ENCODE results near the gene VTCN1.

The VTCN1 gene

DNA sequence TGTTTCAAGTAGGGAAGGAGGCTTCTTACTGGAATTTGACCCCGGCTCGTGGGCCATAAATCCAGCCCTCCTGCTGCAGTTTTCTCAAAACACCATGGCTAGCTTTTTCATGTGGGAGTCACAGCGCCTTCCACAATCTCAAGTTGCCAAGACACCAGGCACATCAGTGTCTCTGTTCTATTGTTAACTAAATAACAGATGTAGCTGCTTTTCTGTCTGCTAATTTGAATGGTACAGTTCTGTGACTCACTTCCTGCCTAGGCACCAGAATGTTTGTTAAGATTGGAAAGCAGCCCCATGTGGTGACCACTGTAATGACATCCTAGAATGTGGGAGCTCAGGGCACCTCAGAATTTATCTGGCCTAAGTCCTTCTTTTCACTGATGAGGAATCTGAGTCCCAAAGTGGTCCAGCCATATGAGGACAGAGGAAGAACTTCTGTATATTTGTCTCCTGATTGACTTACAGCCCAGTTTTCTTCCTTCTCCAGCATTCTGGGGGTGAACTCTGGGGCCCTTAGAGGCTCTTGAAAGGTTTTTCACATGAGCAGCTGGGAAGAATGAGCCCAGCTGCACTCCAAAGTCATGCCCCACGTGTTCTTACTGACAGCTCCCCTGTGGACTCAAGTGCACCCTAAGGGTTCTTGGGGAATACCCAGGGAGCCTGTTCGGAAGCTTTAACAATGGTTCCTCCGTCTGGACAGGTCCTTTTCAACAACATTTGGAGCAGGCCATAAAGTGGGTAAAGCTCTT is 116.7 kb downstream of the VTCN1 start:
- peak; percentile 71 for DNase-seq

Data from fibroblast of skin of right biceps (primary cell).